ENCODE results near the gene RIPPLY1. TPM values are rescaled to one million over a fixed set of nuclear protein-coding genes. Genes with fewer than 3 reads are reported as not detected.
A peak's percentile ranks its signal among the peaks of the same experiment; 100 is the strongest.

Gene RIPPLY1
- total and polyA plus RNA-seq, 8 donors = not detected

GRCh38 chrX:106928227-106928626, 25.1 kb upstream of the RIPPLY1 start:
- Histone ChIP-seq H3K9me3 (no peaks in the 10 kb centered on the region), H3K27me3 (peaks cover 0 to 14% (median 0%) of the 10 kb centered on the region in 3 donors), H3K4me1 (peaks cover 0 to 7% (median 3%) of the 10 kb centered on the region in 4 donors), H3K4me3 (no peak overlapping the region), H3K27ac (no peak overlapping the region), H3K36me3 (no peaks in the 10 kb centered on the region)
- TF ChIP-seq EP300 (IDR thresholded peaks at IDR 0.05) = no peak
- TF ChIP-seq CTCF (IDR thresholded peaks at IDR 0.05) = no peak
- TF ChIP-seq POLR2AphosphoS5 (IDR thresholded peaks at IDR 0.05) = no peak
- no peak for TF ChIP-seq POLR2A (IDR thresholded peaks at IDR 0.05)
- no peak for DNase-seq
- intact Hi-C loops (cut with DNase I; ENCODE audit: low total_unique reads) = no loop called here
- 76 to 95% (median 93%) methylated on average over 3 to 4 of the region's 4 CpGs for WGBS, 5 donors

DNA sequence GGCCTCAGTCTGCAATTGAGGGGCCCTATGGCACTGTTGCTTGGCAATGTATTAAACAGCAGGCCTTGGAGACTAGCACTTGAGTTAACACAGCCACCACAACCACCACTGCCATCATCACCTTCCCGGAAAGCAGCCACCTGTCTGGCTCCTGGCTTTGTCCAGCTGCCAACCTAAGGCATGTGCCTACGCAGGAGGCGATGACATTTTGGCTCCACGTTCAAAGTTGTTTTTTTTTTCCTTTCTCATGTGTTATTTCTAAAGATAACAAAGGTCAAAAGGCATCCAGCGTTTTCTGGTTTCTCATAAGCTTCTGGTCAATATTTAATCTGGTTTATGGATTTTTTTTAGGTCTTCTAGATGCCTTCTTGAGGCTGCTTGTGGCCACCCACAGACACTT, 24.6 kb upstream of the RIPPLY1 start:
- H3K4me1 ChIP-seq = peaks cover 0 to 2% (median 0%) of the 10 kb centered on the region in 4 donors
- H3K9me3 ChIP-seq = no peaks in the 10 kb centered on the region
- H3K27me3 ChIP-seq = peaks cover 0 to 14% (median 0%) of the 10 kb centered on the region in 3 donors
- no peaks in the 10 kb centered on the region for H3K36me3 ChIP-seq
- peak in 1 of 2 donors; percentile 65 for DNase-seq
- intact Hi-C loops (cut with DNase I; ENCODE audit: low total_unique reads) = no loop called here
- peak in 1 of 3 donors; percentile 18 for TF ChIP-seq POLR2AphosphoS5 (IDR thresholded peaks at IDR 0.05)
- no peak for TF ChIP-seq EP300 (IDR thresholded peaks at IDR 0.05)
- TF ChIP-seq CTCF (IDR thresholded peaks at IDR 0.05) = no peak
- TF ChIP-seq POLR2A (IDR thresholded peaks at IDR 0.05) = no peak
- no peak overlapping the region for H3K4me3 ChIP-seq
- WGBS, 5 donors = 33 to 67% (median 36%) methylated on average over 5 of the region's 5 CpGs
- H3K27ac ChIP-seq = no peak overlapping the region

- no peak overlapping the region for H3K27ac ChIP-seq
- H3K4me1 ChIP-seq = no peaks in the 10 kb centered on the region
- H3K27me3 ChIP-seq = peaks cover 0 to 10% (median 0%) of the 10 kb centered on the region in 3 donors
- intact Hi-C loops (cut with DNase I; ENCODE audit: low total_unique reads) = no loop called here
- DNase-seq = no peak
- 82 to 95% (median 90%) methylated on average over 3 of the region's 3 CpGs for WGBS, 5 donors
- no peak overlapping the region for H3K4me3 ChIP-seq
- TF ChIP-seq POLR2A (IDR thresholded peaks at IDR 0.05) (no peak), CTCF (IDR thresholded peaks at IDR 0.05) (no peak), EP300 (IDR thresholded peaks at IDR 0.05) (no peak), POLR2AphosphoS5 (IDR thresholded peaks at IDR 0.05) (no peak)
- H3K36me3 ChIP-seq = no peaks in the 10 kb centered on the region
- H3K9me3 ChIP-seq = no peaks in the 10 kb centered on the region
These were observed 23.9 kb upstream of the RIPPLY1 start for GRCh38 chrX:106927023-106927422.

DNA sequence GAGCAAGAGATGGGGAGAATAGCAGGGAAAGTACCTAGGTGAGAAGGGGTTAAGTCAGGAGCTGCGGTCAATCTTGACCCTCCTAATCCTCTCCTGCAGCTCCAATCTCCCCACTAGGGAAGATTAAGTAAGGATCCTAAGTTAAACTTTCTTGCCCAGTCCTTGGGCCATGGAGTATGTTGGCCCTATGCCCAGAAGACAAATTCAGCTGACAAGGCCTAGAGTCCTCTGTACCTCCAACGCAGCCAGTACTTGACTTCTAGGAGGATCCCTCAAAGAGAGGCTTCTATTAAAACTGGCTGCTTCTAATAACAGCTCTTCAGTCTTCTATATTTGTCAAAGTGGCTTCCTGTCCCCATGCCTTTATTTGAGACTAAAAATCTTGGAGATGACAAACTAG, 18.5 kb upstream of the RIPPLY1 start:
- H3K4me3 ChIP-seq = no peak overlapping the region
- TF ChIP-seq CTCF (IDR thresholded peaks at IDR 0.05) = no peak
- no peak for TF ChIP-seq POLR2AphosphoS5 (IDR thresholded peaks at IDR 0.05)
- TF ChIP-seq EP300 (IDR thresholded peaks at IDR 0.05) = no peak
- no peak for TF ChIP-seq POLR2A (IDR thresholded peaks at IDR 0.05)
- no peak overlapping the region for H3K27ac ChIP-seq
- peaks cover 0 to 14% (median 0%) of the 10 kb centered on the region in 3 donors for H3K27me3 ChIP-seq
- H3K36me3 ChIP-seq = no peaks in the 10 kb centered on the region
- no peaks in the 10 kb centered on the region for H3K9me3 ChIP-seq
- 21 to 39% (median 33%) methylated on average over 2 of the region's 2 CpGs for WGBS, 5 donors
- no peak for DNase-seq
- H3K4me1 ChIP-seq = no peaks in the 10 kb centered on the region
- intact Hi-C loops (cut with DNase I; ENCODE audit: low total_unique reads) = no loop called here

All from stomach (tissue), 9 donors.